Esophagus muscularis mucosa (tissue), 4 donors: ENCODE measurements around the gene RNF144A.
A peak's percentile ranks its signal among the peaks of the same experiment; 100 is the strongest.

ENCODE experiments used
- CTCF ChIP-seq, 3 experiments: fragments of 200-600 bp in 2 of 3; fragments of 450-650 bp in 1 of 3; sonication (generic) in 2 of 3; IDR thresholded peaks; one replicate each; pipeline ENCODE4 v1.5.1; 2017 to 2019; ENCODE audit warnings: antibody characterized with exemption in 3 of 3, mild to moderate bottlenecking in 2 of 3, moderate library complexity in 1 of 3
- EP300 ChIP-seq: sonication (generic); formaldehyde crosslinking; IDR thresholded peaks from one replicate; pipeline ENCODE4 v1.6.1; 2017; ENCODE audit warnings: antibody characterized with exemption
- POLR2A ChIP-seq: fragments of 450-650 bp; IDR thresholded peaks from one replicate; pipeline ENCODE4 v1.6.1; 2017; ENCODE audit warnings: antibody characterized with exemption, moderate library complexity, mild to moderate bottlenecking, low read depth

DNA sequence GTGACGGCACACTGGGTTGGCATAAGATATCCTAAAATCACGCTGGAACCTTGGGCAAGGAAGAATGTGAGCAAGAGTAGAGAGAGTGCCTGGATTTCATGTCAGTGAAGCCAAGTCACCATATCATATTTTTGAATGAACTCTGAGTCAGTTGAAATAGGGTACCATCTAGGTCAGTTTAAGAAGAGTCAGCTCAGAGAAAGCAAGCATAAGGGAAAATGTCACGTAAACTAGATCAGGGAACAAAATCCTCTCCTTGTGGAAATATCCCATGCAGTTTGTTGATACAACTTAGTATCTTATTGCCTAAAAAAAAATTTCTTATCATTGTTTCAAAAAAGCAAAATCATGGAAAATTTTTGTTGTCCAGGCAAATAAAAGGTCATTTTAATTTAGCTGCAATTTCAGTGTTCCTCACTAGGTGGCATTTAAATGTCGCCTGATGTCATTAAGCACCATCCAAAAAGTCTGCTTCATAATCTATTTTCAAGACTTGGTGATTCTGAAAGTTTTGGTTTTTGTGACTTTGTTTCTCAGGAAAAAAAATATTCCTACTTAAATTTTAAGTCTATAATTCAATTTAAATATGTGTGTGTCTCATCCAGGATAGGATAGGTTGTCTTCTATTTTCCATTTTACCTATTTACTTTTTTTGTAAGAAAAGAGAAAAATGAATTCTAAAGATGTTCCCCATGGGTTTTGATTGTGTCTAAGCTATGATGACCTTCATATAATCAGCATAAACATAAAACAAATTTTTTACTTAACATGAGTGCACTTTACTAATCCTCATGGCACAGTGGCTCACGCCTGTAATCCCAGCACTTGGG lies 20.1 kb upstream of the RNF144A start:
- no peak for TF ChIP-seq EP300
- TF ChIP-seq CTCF (IDR thresholded peaks at IDR 0.05): peak; percentile 60 to 75 (median 60)
- no peak for TF ChIP-seq POLR2A
